Measurements from ENCODE around the gene PPM1K.
"Not testable (repeated sequence)": the region's sequence is repeated elsewhere in the genome, so short reads cannot be mapped to it uniquely, and the experiment has no call there.

Gene PPM1K

DNA sequence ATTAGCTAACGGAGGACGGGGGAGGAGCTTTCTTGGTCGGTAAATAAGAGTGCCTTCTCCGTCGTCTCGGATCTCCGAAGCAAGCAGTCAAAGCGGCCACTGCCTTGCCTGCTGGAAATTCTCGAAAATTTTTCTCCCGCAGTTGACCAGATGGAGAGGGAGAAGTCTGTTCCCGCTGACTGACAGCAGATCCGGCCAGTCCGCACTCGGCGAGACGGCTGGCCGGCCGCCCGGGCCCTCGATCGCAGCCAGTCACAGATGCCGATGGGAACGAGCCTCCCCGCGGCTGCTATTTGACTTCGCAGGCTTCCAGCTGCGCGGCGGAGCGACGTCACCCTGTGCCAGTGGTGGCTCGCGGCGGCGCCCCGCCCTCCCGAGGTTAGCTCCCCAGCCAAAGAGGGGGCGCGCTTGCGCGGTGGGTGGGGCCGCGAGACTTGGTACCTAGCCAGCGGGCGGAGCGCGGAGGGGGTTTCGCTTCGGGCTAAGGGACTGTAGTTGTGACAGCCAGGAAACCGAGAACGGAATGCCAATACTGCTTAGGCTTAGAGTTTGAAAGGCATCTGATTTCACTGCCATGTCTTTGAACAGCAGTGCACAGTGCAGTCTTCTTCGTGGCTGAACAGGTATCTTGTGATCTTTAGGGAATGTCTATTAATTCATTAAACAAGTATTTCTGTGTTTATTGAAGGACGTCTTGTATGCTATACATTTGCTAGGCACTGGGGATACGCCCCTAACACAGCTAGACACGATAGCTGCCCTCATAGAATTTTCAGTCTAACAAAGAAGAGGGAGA, at the start of gene PPM1K:
PPM1K (minus strand) TSS at position 123 of the 796 bp plus-strand sequence. CDS start 5,978 bp downstream, outside the sequence.
- H3K27ac ChIP-seq (ENCODE audit: low read length), result peak within 1 kb of the TSS; percentile 15

DNA sequence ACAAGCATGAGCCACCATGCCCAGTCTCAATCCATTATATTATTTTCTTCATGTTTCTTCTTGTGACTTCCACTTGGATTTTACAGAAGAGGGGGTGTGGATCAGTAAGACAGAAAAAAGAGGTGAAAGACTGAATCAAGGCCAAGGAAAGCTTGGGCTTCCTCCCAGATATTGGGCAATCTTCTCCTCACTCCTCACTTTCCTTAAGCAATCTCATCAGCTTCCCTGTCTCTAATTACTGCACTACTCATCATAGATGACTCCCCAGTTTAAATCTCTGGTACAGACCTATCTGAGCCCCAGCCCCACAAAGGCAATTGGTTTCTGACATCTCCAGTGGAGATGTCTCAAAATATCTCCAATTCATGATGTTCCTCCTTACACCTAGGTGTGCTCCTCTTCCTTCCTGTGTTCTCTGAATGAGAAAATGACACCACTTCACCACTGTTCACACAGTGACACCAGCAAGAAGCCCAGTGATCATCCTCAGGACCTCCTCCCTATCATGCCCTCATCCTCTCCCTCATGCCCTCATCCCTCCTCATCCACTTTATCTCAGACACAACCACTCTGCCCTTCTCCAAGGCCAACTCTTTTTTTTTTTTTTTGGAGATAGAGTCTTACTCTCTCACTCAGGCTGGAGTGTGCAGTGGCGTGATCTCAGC, 49.5 kb upstream of the PPM1K start:
- Histone ChIP-seq H3K27me3 (ENCODE audit: insufficient read depth, low read length) (no peaks in the 10 kb centered on the region), H3K4me3 (ENCODE audit: low read length) (no peak overlapping the region), H3K36me3 (ENCODE audit: insufficient read depth, low read depth, low read length) (no peaks in the 10 kb centered on the region), H3K4me1 (ENCODE audit: insufficient read depth, low read length) (0 out of 2 replicates have a peak, but pooled peaks cover 3% of the 10 kb centered on the region), H3K27ac (ENCODE audit: low read length) (no peak overlapping the region), H3K9me3 (ENCODE audit: insufficient read depth, low read depth, low read length) (no peaks in the 10 kb centered on the region), H3K9ac (ENCODE audit: low read depth, low read length) (no peak overlapping the region)

More for the DNA sequence above, at the start of gene PPM1K:
- Histone ChIP-seq H3K27me3 (ENCODE audit: insufficient read depth, low read length) (peaks cover 29% of the 10 kb centered on the region; the same call in 1 of the 2 replicates), H3K4me1 (ENCODE audit: insufficient read depth, low read length) (no peaks in the 10 kb centered on the region), H3K9me3 (ENCODE audit: insufficient read depth, low read depth, low read length) (no peaks in the 10 kb centered on the region), H3K36me3 (ENCODE audit: insufficient read depth, low read depth, low read length) (no peaks in the 10 kb centered on the region), H3K9ac (ENCODE audit: low read depth, low read length) (peak within 1 kb of the TSS; percentile 89; the same call in 1 of the 2 replicates), H3K4me3 (ENCODE audit: low read length) (peak within 1 kb of the TSS; percentile 89)

DNA sequence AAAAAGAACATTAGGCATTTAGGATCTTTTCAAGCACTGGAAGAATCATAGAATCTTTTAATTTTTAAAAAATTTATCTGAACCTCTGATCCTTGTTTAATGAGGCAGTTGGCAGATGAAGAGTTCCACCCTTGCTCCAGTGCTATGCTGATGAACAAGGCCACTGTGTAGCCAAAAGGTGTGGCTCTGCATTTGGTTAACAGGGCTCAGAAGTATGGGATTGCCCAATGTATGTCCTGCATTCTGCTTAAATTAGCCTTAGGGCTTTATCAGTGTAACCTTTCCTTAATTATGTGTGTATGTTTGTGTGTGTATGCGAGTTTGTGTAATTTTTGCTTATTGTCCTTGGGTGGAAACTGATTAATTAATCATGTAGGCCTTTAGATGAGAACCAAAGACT, 43.3 kb upstream of the PPM1K start:
- H3K9ac ChIP-seq (ENCODE audit: low read depth, low read length), result no peak overlapping the region
- no peak overlapping the region for H3K27ac ChIP-seq (ENCODE audit: low read length)
- H3K27me3 ChIP-seq (ENCODE audit: insufficient read depth, low read length), result no peaks in the 10 kb centered on the region
- no peaks in the 10 kb centered on the region for H3K9me3 ChIP-seq (ENCODE audit: insufficient read depth, low read depth, low read length)
- no peaks in the 10 kb centered on the region for H3K4me1 ChIP-seq (ENCODE audit: insufficient read depth, low read length)
- H3K36me3 ChIP-seq (ENCODE audit: insufficient read depth, low read depth, low read length), result no peaks in the 10 kb centered on the region
- no peak overlapping the region for H3K4me3 ChIP-seq (ENCODE audit: low read length)

DNA sequence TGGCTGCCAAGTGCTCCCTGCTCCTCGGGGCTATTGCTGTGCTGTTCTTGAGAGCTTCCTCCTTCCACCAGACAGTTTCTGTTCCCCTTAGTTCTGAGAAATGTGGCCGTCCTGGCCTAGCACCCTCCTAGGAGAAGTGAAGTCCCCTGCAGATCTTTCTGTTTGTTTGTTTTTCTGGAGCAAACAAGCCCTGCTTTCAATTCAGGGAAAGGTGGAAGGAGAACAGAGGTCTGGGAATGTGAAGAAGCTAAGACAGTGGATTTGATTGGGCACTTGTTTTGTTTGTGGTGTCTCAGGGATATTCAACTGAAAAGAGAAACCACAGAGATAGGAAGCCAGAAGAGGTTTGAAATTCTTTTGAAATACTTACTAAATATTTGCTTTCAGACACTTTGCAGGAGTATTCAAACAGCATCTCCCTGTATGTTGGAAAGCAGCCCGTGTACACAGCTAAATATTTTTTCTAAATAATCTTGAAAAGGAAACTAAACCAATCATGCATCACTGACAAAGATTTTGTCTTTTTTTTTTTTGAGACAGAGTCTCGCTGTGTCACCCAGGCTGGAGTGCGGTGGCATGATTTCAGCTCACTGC, 36.5 kb upstream of the PPM1K start:
- 0 out of 2 replicates have a peak overlapping the region, but pooled peaks have one; percentile 1 for H3K9ac ChIP-seq (ENCODE audit: low read depth, low read length)
- H3K4me3 ChIP-seq (ENCODE audit: low read length), result peak overlapping the region; percentile 44; the same call in 1 of the 2 replicates
- H3K9me3 ChIP-seq (ENCODE audit: insufficient read depth, low read depth, low read length), result no peaks in the 10 kb centered on the region

GRCh38 chr4:88320224-88320779, 35.9 kb upstream of the PPM1K start:
- H3K36me3 ChIP-seq (ENCODE audit: insufficient read depth, low read depth, low read length), result no peaks in the 10 kb centered on the region
- H3K27me3 ChIP-seq (ENCODE audit: insufficient read depth, low read length), result no peaks in the 10 kb centered on the region
- 0 out of 2 replicates have a peak overlapping the region, but pooled peaks have one; percentile 1 for H3K9ac ChIP-seq (ENCODE audit: low read depth, low read length)
- H3K9me3 ChIP-seq (ENCODE audit: insufficient read depth, low read depth, low read length), result no peaks in the 10 kb centered on the region
- H3K27ac ChIP-seq (ENCODE audit: low read length), result peak overlapping the region; percentile 46
- peak overlapping the region; percentile 44; the same call in 1 of the 2 replicates for H3K4me3 ChIP-seq (ENCODE audit: low read length)
- H3K4me1 ChIP-seq (ENCODE audit: insufficient read depth, low read length), result peaks cover 20% of the 10 kb centered on the region

More for the DNA sequence above, 36.5 kb upstream of the PPM1K start:
- Histone ChIP-seq H3K36me3 (ENCODE audit: insufficient read depth, low read depth, low read length) (no peaks in the 10 kb centered on the region), H3K27ac (ENCODE audit: low read length) (peak overlapping the region; percentile 46), H3K4me1 (ENCODE audit: insufficient read depth, low read length) (peaks cover 20% of the 10 kb centered on the region), H3K27me3 (ENCODE audit: insufficient read depth, low read length) (no peaks in the 10 kb centered on the region)

GRCh38 chr4:88318751-88319350, 34.5 kb upstream of the PPM1K start:
- Histone ChIP-seq H3K27me3 (ENCODE audit: insufficient read depth, low read length) (no peaks in the 10 kb centered on the region), H3K36me3 (ENCODE audit: insufficient read depth, low read depth, low read length) (no peaks in the 10 kb centered on the region), H3K9ac (ENCODE audit: low read depth, low read length) (no peak overlapping the region), H3K4me1 (ENCODE audit: insufficient read depth, low read length) (peaks cover 20% of the 10 kb centered on the region), H3K27ac (ENCODE audit: low read length) (no peak overlapping the region), H3K9me3 (ENCODE audit: insufficient read depth, low read depth, low read length) (no peaks in the 10 kb centered on the region), H3K4me3 (ENCODE audit: low read length) (no peak overlapping the region)

DNA sequence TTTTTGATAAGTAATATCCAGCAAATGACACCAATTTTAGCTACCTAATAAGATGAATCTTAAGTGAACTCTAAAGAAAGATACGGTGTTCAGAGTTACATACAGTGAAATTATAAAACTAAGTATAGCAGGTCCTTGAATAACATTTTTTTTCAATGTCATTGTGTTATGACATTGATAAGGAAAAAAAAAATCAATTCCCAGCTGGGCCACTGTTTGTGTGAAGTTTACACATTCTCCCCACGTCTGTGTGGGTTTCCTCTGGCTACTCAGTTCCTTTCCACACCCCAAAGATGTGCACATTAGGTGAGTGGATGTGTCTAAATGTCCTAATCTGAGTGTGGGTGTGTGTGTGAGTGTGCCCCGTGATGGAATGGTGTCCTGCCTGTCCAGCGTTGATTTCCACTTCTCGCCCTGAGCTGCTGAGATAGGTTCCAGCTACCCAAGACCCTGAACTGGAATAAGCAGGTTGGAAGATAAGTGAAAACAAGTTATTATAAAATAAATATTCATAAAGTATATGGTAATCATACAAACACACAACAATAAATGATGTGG, 31.2 kb upstream of the PPM1K start:
- no peaks in the 10 kb centered on the region for H3K27me3 ChIP-seq (ENCODE audit: insufficient read depth, low read length)
- no peaks in the 10 kb centered on the region for H3K36me3 ChIP-seq (ENCODE audit: insufficient read depth, low read depth, low read length)
- H3K4me3 ChIP-seq (ENCODE audit: low read length), result no peak overlapping the region
- no peak overlapping the region for H3K27ac ChIP-seq (ENCODE audit: low read length)
- H3K4me1 ChIP-seq (ENCODE audit: insufficient read depth, low read length), result peaks cover 16% of the 10 kb centered on the region
- H3K9ac ChIP-seq (ENCODE audit: low read depth, low read length), result no peak overlapping the region
- no peaks in the 10 kb centered on the region for H3K9me3 ChIP-seq (ENCODE audit: insufficient read depth, low read depth, low read length)

DNA sequence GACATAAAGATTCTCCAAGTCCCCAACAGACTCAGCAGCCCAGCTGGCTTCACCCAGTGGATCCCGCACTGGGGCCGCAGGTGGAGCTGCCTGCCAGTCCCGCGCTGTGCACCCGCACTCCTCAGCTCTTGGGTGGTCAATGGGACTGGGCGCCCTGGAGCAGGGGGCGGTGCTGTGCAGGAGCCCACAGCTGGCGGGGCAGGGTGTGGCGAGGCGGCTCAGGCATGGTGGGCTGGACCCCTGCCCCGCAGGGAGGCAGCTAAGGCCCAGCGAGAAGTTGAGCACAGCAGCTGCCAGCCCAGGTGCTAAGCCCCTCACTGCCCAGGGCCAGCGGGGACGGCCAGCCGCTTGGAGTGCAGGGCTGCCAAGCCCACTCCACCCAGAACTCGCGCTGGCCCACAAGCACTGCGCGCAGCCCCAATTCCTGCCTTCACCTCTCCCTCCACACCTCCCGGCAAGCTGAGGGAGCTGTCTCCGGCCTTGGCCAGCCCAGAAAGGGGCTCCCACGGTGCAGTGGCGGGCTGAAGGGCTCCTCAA, 28.8 kb upstream of the PPM1K start:
- H3K9ac ChIP-seq (ENCODE audit: low read depth, low read length); H3K9me3 ChIP-seq (ENCODE audit: insufficient read depth, low read depth, low read length); H3K27ac ChIP-seq (ENCODE audit: low read length); H3K4me1 ChIP-seq (ENCODE audit: insufficient read depth, low read length); H3K36me3 ChIP-seq (ENCODE audit: insufficient read depth, low read depth, low read length); H3K4me3 ChIP-seq (ENCODE audit: low read length); H3K27me3 ChIP-seq (ENCODE audit: insufficient read depth, low read length): not testable (repeated sequence)

- H3K4me3 ChIP-seq (ENCODE audit: low read length), result no peak overlapping the region
- no peaks in the 10 kb centered on the region for H3K9me3 ChIP-seq (ENCODE audit: insufficient read depth, low read depth, low read length)
- no peaks in the 10 kb centered on the region for H3K4me1 ChIP-seq (ENCODE audit: insufficient read depth, low read length)
- H3K36me3 ChIP-seq (ENCODE audit: insufficient read depth, low read depth, low read length), result no peaks in the 10 kb centered on the region
- no peak overlapping the region for H3K9ac ChIP-seq (ENCODE audit: low read depth, low read length)
- no peak overlapping the region for H3K27ac ChIP-seq (ENCODE audit: low read length)
- no peaks in the 10 kb centered on the region for H3K27me3 ChIP-seq (ENCODE audit: insufficient read depth, low read length)
Measured at GRCh38 chr4:88308587-88308986, 24.2 kb upstream of the PPM1K start.

DNA sequence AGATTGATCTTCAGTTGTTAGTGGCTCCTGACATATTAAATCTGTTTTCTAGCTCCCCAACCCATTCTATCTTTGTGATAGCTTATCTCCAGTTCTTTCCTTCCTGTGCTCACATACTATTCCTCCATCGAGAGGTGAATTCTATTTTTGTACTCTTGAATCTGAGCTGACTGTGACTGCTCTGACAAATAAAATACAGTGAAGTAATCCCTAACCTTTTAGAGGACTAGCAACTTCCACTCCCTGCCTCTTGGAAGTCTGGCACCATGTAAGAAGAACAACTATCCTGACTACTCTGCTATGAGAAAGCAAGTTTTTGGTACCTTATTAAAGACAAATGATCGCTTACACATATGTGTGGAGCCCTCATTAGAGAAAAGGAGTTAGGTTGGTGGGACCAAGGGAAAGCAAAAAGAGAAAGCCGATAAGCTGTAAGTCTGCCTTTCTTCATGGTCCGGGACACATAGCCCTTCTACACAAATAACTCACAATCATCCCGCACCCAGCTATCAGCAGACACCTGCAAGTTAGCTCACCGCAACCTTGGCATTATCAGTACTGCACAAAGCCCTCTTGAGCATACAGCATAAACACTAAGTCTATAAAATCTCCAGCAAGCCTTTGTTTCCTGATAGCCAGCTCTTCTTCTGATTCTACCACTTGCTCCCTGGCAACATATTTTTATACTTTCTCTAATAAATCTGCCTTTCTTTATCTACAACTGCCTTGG, 13.5 kb upstream of the PPM1K start:
- Histone ChIP-seq H3K27me3 (ENCODE audit: insufficient read depth, low read length) (no peaks in the 10 kb centered on the region), H3K27ac (ENCODE audit: low read length) (no peak overlapping the region), H3K4me3 (ENCODE audit: low read length) (no peak overlapping the region), H3K36me3 (ENCODE audit: insufficient read depth, low read depth, low read length) (no peaks in the 10 kb centered on the region), H3K9me3 (ENCODE audit: insufficient read depth, low read depth, low read length) (no peaks in the 10 kb centered on the region), H3K9ac (ENCODE audit: low read depth, low read length) (no peak overlapping the region), H3K4me1 (ENCODE audit: insufficient read depth, low read length) (no peaks in the 10 kb centered on the region)

Measured in iPS-20b (cell line).